ENCODE results near the gene GLCE.

Gene GLCE

GRCh38 chr15:69118089-69118488, 42.3 kb upstream of the GLCE start:
- Histone ChIP-seq H3K36me3 (replicated peaks) (no peaks in the 10 kb centered on the region), H3K27ac (no peak overlapping the region), H3K4me3 (ENCODE audit: low read depth, low read length) (no peak overlapping the region), H3K27me3 (replicated peaks) (peaks cover 27% of the 10 kb centered on the region)
- no peak for TF ChIP-seq CTCF (IDR thresholded peaks at IDR 0.05; ENCODE audit: low read depth, low read length, missing control alignments)
- no peak for DNase-seq
- in situ Hi-C loops (cut with HindIII; ENCODE audit: low pct_ligation_motif_present, low sequenced_read_pairs) = no loop called here

- in situ Hi-C loops (cut with HindIII; ENCODE audit: low pct_ligation_motif_present, low sequenced_read_pairs) = no loop called here
- Histone ChIP-seq H3K4me3 (ENCODE audit: low read depth, low read length) (no peak overlapping the region), H3K27ac (no peak overlapping the region), H3K27me3 (replicated peaks) (peaks cover 27% of the 10 kb centered on the region), H3K36me3 (replicated peaks) (no peaks in the 10 kb centered on the region)
- TF ChIP-seq CTCF (IDR thresholded peaks at IDR 0.05; ENCODE audit: low read depth, low read length, missing control alignments) = no peak
- DNase-seq = no peak
Measured at GRCh38 chr15:69119001-69119400, 41.4 kb upstream of the GLCE start.

GRCh38 chr15:69119683-69120395, 40.6 kb upstream of the GLCE start:
- no peak for DNase-seq
- in situ Hi-C loops (cut with HindIII; ENCODE audit: low pct_ligation_motif_present, low sequenced_read_pairs) = no loop called here
- no peak for TF ChIP-seq CTCF (IDR thresholded peaks at IDR 0.05; ENCODE audit: low read depth, low read length, missing control alignments)
- Histone ChIP-seq H3K27me3 (replicated peaks) (peaks cover 23% of the 10 kb centered on the region), H3K36me3 (replicated peaks) (no peaks in the 10 kb centered on the region), H3K27ac (no peak overlapping the region), H3K4me3 (ENCODE audit: low read depth, low read length) (no peak overlapping the region)

- no peak for TF ChIP-seq CTCF (IDR thresholded peaks at IDR 0.05; ENCODE audit: low read depth, low read length, missing control alignments)
- in situ Hi-C loops (cut with HindIII; ENCODE audit: low pct_ligation_motif_present, low sequenced_read_pairs) = no loop called here
- no peak overlapping the region for H3K4me3 ChIP-seq (ENCODE audit: low read depth, low read length)
- H3K36me3 ChIP-seq (replicated peaks) = no peaks in the 10 kb centered on the region
- H3K27ac ChIP-seq = no peak overlapping the region
- H3K27me3 ChIP-seq (replicated peaks) = peaks cover 19% of the 10 kb centered on the region
- DNase-seq = no peak
Measured at GRCh38 chr15:69120732-69121131, 39.7 kb upstream of the GLCE start.

GRCh38 chr15:69121198-69121828, 39.1 kb upstream of the GLCE start:
- Histone ChIP-seq H3K36me3 (replicated peaks) (no peaks in the 10 kb centered on the region), H3K4me3 (ENCODE audit: low read depth, low read length) (no peak overlapping the region), H3K27ac (no peak overlapping the region), H3K27me3 (replicated peaks) (peaks cover 14% of the 10 kb centered on the region)
- in situ Hi-C loops (cut with HindIII; ENCODE audit: low pct_ligation_motif_present, low sequenced_read_pairs) = no loop called here
- no peak for DNase-seq
- TF ChIP-seq CTCF (IDR thresholded peaks at IDR 0.05; ENCODE audit: low read depth, low read length, missing control alignments) = no peak

All from brain microvascular endothelial cell (primary cell).